Fibroblast of mammary gland (primary cell): Measurements from ENCODE around the gene TMEM131L.

Experiments
- DNase-seq: peaks from one replicate; pipeline ENCODE4 v3.0.0-alpha.2; 2010; ENCODE audit warnings: low read depth
- H3K4me3 ChIP-seq: 2 replicates; pipeline ENCODE4 v1.5.1; 2011; ENCODE audit warnings: low read depth, mild to moderate bottlenecking, low read length, moderate library complexity; ENCODE audit not compliant: control insufficient read depth
- CTCF ChIP-seq: conservative IDR thresholded peaks from 2 replicates; pipeline ENCODE4 v1.5.1; 2011; ENCODE audit warnings: low read depth, low read length, inconsistent platforms; ENCODE audit not compliant: control insufficient read depth, insufficient read depth

The TMEM131L gene

DNA sequence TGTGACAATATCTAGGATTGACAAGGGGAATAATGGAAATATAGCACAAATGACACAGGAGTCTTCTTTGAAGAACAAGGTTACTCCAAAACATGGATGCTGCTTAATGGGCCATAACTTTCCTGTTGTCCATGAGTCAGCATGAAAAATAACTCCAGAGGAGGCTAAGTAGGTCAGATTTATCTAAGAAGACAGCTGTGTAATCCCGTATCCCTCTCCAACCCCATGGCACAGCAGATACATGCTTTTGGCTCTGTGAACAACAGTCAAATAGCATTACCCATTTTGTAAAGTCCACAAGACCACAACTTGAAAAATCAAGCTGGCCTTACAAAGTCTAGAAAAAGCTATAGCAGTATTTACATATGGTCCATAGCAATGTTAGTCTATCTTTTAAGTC is 2.1 kb upstream of the TMEM131L start:
- TF ChIP-seq CTCF, result no peak
- no peak for DNase-seq
- H3K4me3 ChIP-seq, result no peak overlapping the region

GRCh38 chr4:153465140-153465539 is 1.0 kb upstream of the TMEM131L start:
- H3K4me3 ChIP-seq, result no peak overlapping the region
- no peak for TF ChIP-seq CTCF
- no peak for DNase-seq

DNA sequence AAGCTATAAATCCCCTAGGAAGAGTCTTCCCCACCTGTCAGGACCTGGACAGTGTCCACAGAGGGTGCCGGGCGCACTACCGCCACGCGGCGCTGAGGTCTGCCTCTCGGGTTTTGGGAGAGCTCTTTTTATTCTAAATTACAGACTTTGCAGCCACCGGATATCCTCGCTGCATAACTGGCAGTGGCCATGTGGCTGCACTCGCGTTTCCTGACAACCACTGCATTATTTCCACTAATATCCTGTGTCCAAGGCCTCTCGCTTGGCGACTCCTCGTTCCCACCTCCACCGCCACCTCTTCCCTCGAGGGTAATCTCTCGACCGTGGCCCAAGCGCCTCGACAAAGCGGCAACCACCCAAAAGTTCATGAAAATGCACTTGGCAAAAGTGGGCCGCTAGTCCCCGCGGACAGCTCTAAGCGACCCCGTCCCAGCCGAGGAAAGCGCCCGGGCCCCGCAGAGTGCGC is 512 bp upstream of the TMEM131L start:
- H3K4me3 ChIP-seq, result peak overlapping the region; percentile 51
- DNase-seq, result peak; percentile 59
- peak; percentile 9 for TF ChIP-seq CTCF

GRCh38 chr4:153466949-153467896 is 1.1 kb downstream of the TMEM131L start:
- H3K4me3 ChIP-seq, result peak overlapping the region; percentile 80
- no peak for DNase-seq
- TF ChIP-seq CTCF, result no peak

DNA sequence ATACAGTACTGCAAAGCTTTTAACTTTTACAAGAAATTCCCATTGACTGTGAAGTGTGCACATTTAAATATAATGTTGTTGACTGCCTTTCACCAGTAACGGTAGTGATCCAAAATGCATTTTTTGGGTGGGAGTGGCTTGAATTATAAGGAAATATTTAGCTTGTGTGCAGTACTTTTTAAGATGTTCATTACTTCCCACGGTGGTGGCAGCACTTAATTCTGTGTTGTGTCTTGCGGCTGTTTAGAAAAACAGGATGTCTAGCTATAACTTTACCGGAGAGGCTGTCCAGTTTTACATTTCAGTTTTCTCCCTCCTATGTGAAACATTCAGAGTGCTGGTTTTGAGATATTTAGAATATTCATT is 1.7 kb downstream of the TMEM131L start:
- no peak for DNase-seq
- peak overlapping the region; percentile 80 for H3K4me3 ChIP-seq
- TF ChIP-seq CTCF, result no peak

DNA sequence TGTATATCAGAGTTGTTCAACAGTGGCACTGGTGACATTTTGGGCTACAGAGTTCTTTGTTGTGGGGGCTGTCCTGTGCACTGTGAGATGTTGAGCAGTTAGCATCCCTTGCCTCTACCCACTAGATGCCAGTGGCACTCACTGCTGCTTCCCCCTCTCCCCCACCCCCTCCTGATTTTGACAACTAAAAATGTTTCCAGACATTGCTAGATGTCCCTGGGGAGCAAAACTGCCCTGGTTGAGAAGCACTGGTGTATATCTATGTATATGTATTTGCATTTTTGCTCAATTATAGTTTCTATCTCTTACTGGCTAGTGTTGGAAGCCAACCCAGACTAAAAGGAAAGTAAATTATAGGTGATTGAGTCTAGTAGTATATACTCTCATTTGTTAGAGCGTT is 2.4 kb downstream of the TMEM131L start:
- H3K4me3 ChIP-seq, result no peak overlapping the region
- DNase-seq, result no peak

More for the DNA sequence above, 2.4 kb downstream of the TMEM131L start:
- TF ChIP-seq CTCF, result no peak
